ENCODE results near the gene INPP4A.

DNA sequence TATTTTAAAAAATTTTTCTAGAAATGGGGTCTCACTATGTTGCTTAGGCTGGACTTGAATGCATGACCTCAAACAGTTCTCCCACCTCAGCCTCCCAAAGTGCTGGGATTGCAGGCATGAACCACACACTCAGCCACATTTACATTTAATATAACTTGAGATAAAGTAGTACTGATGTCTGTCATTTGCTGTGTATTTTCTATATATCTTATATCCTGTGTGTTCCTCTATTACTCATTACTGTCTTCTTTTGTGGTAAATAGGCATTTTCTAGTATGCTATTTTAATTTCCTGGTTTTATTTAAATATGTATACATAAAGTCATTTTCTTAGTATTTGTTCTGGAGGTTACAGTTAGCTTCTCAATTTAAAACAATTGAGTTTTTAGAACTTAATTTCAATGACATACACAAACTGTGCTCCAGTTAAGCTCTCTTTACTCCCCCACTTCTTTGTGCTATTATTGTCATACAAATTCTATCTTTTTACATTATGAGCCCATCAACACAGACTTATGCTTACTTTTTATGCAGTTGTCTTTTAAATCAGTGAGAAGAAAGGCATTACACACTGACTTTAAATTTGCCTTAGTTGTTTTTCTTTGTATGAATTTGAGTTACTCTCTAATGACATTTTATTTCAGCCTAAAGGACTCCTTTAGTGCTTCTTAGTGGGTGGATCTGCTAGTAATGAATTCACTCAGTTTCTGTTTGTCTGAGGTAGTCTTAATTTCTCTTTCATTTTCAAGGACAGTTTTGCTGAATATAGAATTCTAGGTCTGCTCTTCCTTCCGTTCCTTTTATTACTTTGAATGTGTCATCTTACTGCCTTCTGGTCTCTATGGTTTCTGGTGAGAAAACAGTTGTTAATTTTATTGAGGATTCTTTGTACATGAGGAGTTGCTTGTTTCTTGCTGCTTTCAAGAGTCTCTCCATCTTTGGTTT is 6.2 kb upstream of the INPP4A start:
- TF ChIP-seq, protein P1, sequence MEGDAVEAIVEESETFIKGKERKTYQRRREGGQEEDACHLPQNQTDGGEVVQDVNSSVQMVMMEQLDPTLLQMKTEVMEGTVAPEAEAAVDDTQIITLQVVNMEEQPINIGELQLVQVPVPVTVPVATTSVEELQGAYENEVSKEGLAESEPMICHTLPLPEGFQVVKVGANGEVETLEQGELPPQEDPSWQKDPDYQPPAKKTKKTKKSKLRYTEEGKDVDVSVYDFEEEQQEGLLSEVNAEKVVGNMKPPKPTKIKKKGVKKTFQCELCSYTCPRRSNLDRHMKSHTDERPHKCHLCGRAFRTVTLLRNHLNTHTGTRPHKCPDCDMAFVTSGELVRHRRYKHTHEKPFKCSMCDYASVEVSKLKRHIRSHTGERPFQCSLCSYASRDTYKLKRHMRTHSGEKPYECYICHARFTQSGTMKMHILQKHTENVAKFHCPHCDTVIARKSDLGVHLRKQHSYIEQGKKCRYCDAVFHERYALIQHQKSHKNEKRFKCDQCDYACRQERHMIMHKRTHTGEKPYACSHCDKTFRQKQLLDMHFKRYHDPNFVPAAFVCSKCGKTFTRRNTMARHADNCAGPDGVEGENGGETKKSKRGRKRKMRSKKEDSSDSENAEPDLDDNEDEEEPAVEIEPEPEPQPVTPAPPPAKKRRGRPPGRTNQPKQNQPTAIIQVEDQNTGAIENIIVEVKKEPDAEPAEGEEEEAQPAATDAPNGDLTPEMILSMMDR (IDR thresholded peaks at IDR 0.05; ENCODE audit: extremely low read depth in 1 of 2, insufficient read depth in 1 of 2, low read depth in 1 of 2, low read length in 2 of 2): no peak
- TF ChIP-seq EZH2 (IDR thresholded peaks at IDR 0.05; ENCODE audit: borderline replicate concordance, low read depth, low read length, severe bottlenecking) (no peak), POLR2A (IDR thresholded peaks at IDR 0.05; ENCODE audit: low read depth, low read length) (no peak), MYC (IDR thresholded peaks at IDR 0.05; ENCODE audit: low read depth, low read length) (no peak), POLR2AphosphoS5 (IDR thresholded peaks at IDR 0.05; ENCODE audit: insufficient read depth, low read depth, low read length) (no peak)

Data from endothelial cell of umbilical vein (primary cell).